ENCODE results near the gene METTL21A. TPM values are rescaled to one million over a fixed set of nuclear protein-coding genes. Genes with fewer than 3 reads are reported as not detected.

Gene METTL21A
- total and polyA plus RNA-seq, 2 of the 13 experiments (the other 11 are each of a cell fraction or from before 2014, with no cell fraction given), result 42.4 to 61.2 TPM

GRCh38 chr2:207624185-207625013 is 795 bp downstream of the METTL21A start (continued):
- TF ChIP-seq AKAP8 (CRISPR knock-in tag; IDR thresholded peaks at IDR 0.05), result no peak
- TF ChIP-seq RAD21 (CRISPR knock-in tag; IDR thresholded peaks at IDR 0.05), result no peak
- TF ChIP-seq BCL3 (CRISPR knock-in tag; IDR thresholded peaks at IDR 0.05), result no peak
- TF ChIP-seq NCOA2 (CRISPR knock-in tag; IDR thresholded peaks at IDR 0.05), result no peak
- TF ChIP-seq ARID3A (IDR thresholded peaks at IDR 0.05; ENCODE audit: low read depth, low read length), result no peak
- TF ChIP-seq ZNF546 (CRISPR knock-in tag; conservative IDR thresholded peaks at IDR 0.05), result no peak
- TF ChIP-seq SIN3B (IDR thresholded peaks at IDR 0.05; ENCODE audit: low read length), result no peak
- TF ChIP-seq U2AF1 (optimal IDR thresholded peaks at IDR 0.05; ENCODE audit: low read depth, low read length), result peak; percentile 40
- no peak for TF ChIP-seq ERF (CRISPR knock-in tag; IDR thresholded peaks at IDR 0.05)
- TF ChIP-seq FOSL1 (CRISPR knock-in tag; IDR thresholded peaks at IDR 0.05; ENCODE audit: borderline replicate concordance), result no peak
- TF ChIP-seq MBNL3 (CRISPR knock-in tag; conservative IDR thresholded peaks at IDR 0.05), result no peak
- TF ChIP-seq CSRNP2 (CRISPR knock-in tag; conservative IDR thresholded peaks at IDR 0.05; ENCODE audit: low read depth), result no peak
- no peak for TF ChIP-seq ZNF597 (CRISPR knock-in tag; IDR thresholded peaks at IDR 0.05)
- peak; percentile 44; the same call in 1 of the 2 replicates for TF ChIP-seq ELF1 (CRISPR knock-in tag; IDR thresholded peaks at IDR 0.05)
- TF ChIP-seq PAWR (CRISPR knock-in tag; IDR thresholded peaks at IDR 0.05; ENCODE audit: borderline replicate concordance), result no peak
- TF ChIP-seq KAT8 (CRISPR knock-in tag; IDR thresholded peaks at IDR 0.05), result 0 out of 2 replicates have a peak, but pooled peaks have one; percentile 11
- TF ChIP-seq PHF8 (CRISPR knock-in tag; IDR thresholded peaks at IDR 0.05), result peak; percentile 9; the same call in 1 of the 2 replicates
- peak; percentile 33 for TF ChIP-seq KDM2A (CRISPR knock-in tag; IDR thresholded peaks at IDR 0.05; ENCODE audit: borderline replicate concordance, low read depth)
- TF ChIP-seq HDAC6 (IDR thresholded peaks at IDR 0.05; ENCODE audit: low read depth, low read length), result no peak
- TF ChIP-seq ZNF335 (CRISPR knock-in tag; IDR thresholded peaks at IDR 0.05), result no peak
- TF ChIP-seq ZBTB2 (CRISPR knock-in tag; IDR thresholded peaks at IDR 0.05; ENCODE audit: low read depth), result no peak; the same call in 1 of the 2 replicates
- no peak for TF ChIP-seq HHEX (CRISPR knock-in tag; IDR thresholded peaks at IDR 0.05)

All from HepG2 (cell line).